Effector memory CD8-positive, alpha-beta T cell (primary cell): ENCODE data around the gene RND1.
"Not testable (repeated sequence)": the region's sequence is repeated elsewhere in the genome, so short reads cannot be mapped to it uniquely, and the experiment has no call there.

Experiments
- ATAC-seq: fragments of 150-1000 bp; cut with Tn5 transposase; replicated peaks from 2 replicates; pipeline ENCODE4 v1.10.0; 2021; ENCODE audit warnings: mild to moderate bottlenecking, moderate library complexity
- DNase-seq, 3 experiments: peaks; one replicate each; pipeline ENCODE4 v3.0.0; 2021
- H3K27ac Mint-ChIP-seq, 2 donors: one replicate each; pipeline ENCODE4 v1.8.0; 2022; ENCODE audit warnings: mild to moderate bottlenecking in 2 of 2, mixed read lengths in 2 of 2, moderate library complexity in 2 of 2
- H3K27me3 Mint-ChIP-seq, 2 donors: one replicate each; pipeline ENCODE4 v1.8.0; 2022; ENCODE audit warnings: mixed read lengths in 2 of 2
- H3K36me3 Mint-ChIP-seq: one replicate; pipeline ENCODE4 v1.8.0; 2022; ENCODE audit warnings: mild to moderate bottlenecking, moderate library complexity, mixed read lengths; ENCODE audit not compliant: insufficient read depth
- H3K4me1 Mint-ChIP-seq, 2 donors: one replicate each; pipeline ENCODE4 v1.8.0; 2022; ENCODE audit warnings: low read depth in 2 of 2, mixed read lengths in 2 of 2
- H3K4me3 Mint-ChIP-seq, 2 donors: one replicate each; pipeline ENCODE4 v1.8.0; 2022; ENCODE audit warnings: mild to moderate bottlenecking in 2 of 2, mixed read lengths in 2 of 2, moderate library complexity in 2 of 2
- H3K9me3 Mint-ChIP-seq, 2 donors: one replicate each; pipeline ENCODE4 v1.8.0; 2022; ENCODE audit warnings: mixed read lengths in 2 of 2

The RND1 gene

GRCh38 chr12:48882315-48882687 lies 16.6 kb upstream of the RND1 start:
- H3K27ac Mint-ChIP-seq: no peak overlapping the region
- ATAC-seq: no peak
- H3K9me3 Mint-ChIP-seq: no peaks in the 10 kb centered on the region
- peaks cover 0 to 7% of the 10 kb centered on the region in 2 donors for H3K4me1 Mint-ChIP-seq
- H3K27me3 Mint-ChIP-seq: peaks cover 27 to 49% of the 10 kb centered on the region in 2 donors
- no peaks in the 10 kb centered on the region for H3K36me3 Mint-ChIP-seq
- H3K4me3 Mint-ChIP-seq: no peak overlapping the region
- DNase-seq: no peak

DNA sequence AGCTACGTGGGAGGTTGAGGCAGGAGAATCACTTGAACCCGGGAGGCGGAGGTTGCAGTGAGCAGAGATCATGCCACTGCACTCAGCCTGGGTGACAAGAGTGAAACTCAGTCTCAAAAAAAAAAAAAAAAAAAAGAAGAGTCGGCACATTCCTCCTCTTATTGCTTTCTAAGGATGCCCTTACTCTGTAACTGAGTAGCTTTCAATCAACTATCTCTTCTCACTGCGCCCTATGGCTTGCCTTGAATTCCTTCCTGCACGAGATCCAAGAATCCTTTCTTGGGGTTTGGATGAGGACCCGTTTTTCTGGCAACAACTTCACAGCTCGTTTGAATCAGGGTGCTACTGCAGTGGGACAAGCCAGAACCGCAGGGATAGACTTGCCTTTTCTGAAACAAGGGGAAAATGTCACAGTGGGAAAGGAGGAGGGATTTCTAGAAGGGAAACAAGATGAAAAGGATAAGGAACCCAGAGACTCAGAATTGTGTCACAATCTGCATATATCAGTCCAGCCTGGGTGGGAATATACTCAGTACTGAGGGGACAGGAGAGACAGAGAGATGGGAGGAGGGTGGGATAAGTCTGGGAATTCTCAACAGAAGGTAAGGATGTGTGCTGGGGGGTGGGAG lies 16.1 kb upstream of the RND1 start:
- Mint-ChIP-seq H3K4me1 (peaks cover 0 to 7% of the 10 kb centered on the region in 2 donors), H3K27me3 (peaks cover 27 to 49% of the 10 kb centered on the region in 2 donors), H3K4me3 (no peak overlapping the region), H3K27ac (no peak overlapping the region), H3K36me3 (no peaks in the 10 kb centered on the region), H3K9me3 (no peaks in the 10 kb centered on the region)
- no peak for ATAC-seq
- DNase-seq: no peak

DNA sequence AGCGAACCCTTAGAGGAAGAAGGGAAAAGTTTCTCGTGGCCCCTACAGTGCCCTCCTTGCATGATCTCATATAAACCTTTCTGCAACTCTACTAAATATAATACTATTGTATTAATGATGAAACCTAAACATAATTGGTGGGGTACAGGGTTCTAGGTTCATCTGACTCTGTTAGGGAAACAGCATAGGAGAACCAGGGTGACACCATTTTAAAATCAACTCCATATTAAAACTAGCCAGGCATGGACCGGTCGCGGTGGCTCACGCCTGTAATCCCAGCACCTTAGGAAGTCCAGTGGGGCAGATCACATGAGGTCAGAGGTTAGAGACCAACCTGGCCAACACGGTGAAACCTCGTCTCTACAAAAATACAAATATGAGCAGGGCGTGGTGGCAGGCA lies 15.0 kb upstream of the RND1 start:
- H3K4me1 Mint-ChIP-seq: peaks cover 0 to 7% of the 10 kb centered on the region in 2 donors
- no peaks in the 10 kb centered on the region for H3K36me3 Mint-ChIP-seq
- peaks cover 27 to 49% of the 10 kb centered on the region in 2 donors for H3K27me3 Mint-ChIP-seq
- no peaks in the 10 kb centered on the region for H3K9me3 Mint-ChIP-seq
- DNase-seq (no peak), ATAC-seq (no peak)
- H3K4me3 Mint-ChIP-seq: no peak overlapping the region
- H3K27ac Mint-ChIP-seq: no peak overlapping the region

- Mint-ChIP-seq H3K9me3 (no peaks in the 10 kb centered on the region), H3K27ac (no peak overlapping the region), H3K4me1 (peaks cover 0 to 7% of the 10 kb centered on the region in 2 donors), H3K4me3 (no peak overlapping the region), H3K27me3 (peaks cover 27 to 49% of the 10 kb centered on the region in 2 donors), H3K36me3 (no peaks in the 10 kb centered on the region)
- DNase-seq (no peak), ATAC-seq (no peak)
These were observed 12.9 kb upstream of the RND1 start for GRCh38 chr12:48878548-48878947.

- no peaks in the 10 kb centered on the region for H3K36me3 Mint-ChIP-seq
- no peak for ATAC-seq
- DNase-seq: no peak
- peaks cover 13 to 23% of the 10 kb centered on the region in 2 donors for H3K27me3 Mint-ChIP-seq
- H3K4me3 Mint-ChIP-seq: no peak overlapping the region
- H3K9me3 Mint-ChIP-seq: no peaks in the 10 kb centered on the region
- H3K27ac Mint-ChIP-seq: no peak overlapping the region
- H3K4me1 Mint-ChIP-seq: no peaks in the 10 kb centered on the region
These were observed 10.4 kb upstream of the RND1 start for GRCh38 chr12:48875944-48876515.

GRCh38 chr12:48873534-48873933 lies 7.9 kb upstream of the RND1 start:
- H3K9me3 Mint-ChIP-seq, H3K27ac Mint-ChIP-seq, H3K27me3 Mint-ChIP-seq, ATAC-seq, H3K36me3 Mint-ChIP-seq, H3K4me1 Mint-ChIP-seq, H3K4me3 Mint-ChIP-seq, DNase-seq: not testable (repeated sequence)

GRCh38 chr12:48873096-48873495 lies 7.4 kb upstream of the RND1 start:
- Mint-ChIP-seq H3K4me3 (no peak overlapping the region), H3K27me3 (peaks cover 0 to 1% of the 10 kb centered on the region in 2 donors), H3K36me3 (peaks cover 4% of the 10 kb centered on the region), H3K4me1 (no peaks in the 10 kb centered on the region), H3K9me3 (no peaks in the 10 kb centered on the region), H3K27ac (no peak overlapping the region)
- no peak for ATAC-seq
- DNase-seq: no peak

DNA sequence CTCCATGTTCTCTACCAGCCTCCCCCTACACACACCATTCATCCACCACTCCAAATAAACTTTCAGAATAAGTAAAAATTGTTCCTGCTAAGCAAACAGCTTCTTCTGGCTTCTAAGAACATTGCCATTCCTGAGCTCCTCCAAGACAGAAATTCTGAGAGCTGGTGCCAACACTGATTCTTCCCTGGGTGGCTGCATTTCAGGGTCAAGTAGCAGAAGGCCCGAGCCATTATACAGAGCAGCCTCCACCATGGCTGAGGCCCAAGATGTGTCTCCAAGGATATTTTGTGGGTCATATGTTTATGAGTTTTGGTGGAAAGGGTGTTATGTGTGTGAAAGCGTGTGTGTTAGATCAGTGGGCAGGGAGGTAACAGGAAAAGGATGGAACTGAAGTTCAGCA lies 3.5 kb upstream of the RND1 start:
- no peak for ATAC-seq
- Mint-ChIP-seq H3K4me3 (no peak overlapping the region), H3K9me3 (no peaks in the 10 kb centered on the region), H3K27me3 (peaks cover 1 to 7% of the 10 kb centered on the region in 2 donors), H3K4me1 (peaks cover 13 to 14% of the 10 kb centered on the region in 2 donors), H3K27ac (no peak overlapping the region), H3K36me3 (peaks cover 21% of the 10 kb centered on the region)
- DNase-seq: no peak

- peaks cover 21% of the 10 kb centered on the region for H3K36me3 Mint-ChIP-seq
- H3K4me3 Mint-ChIP-seq: no peak overlapping the region
- H3K27me3 Mint-ChIP-seq: peaks cover 9 to 14% of the 10 kb centered on the region in 2 donors
- no peak overlapping the region for H3K27ac Mint-ChIP-seq
- peaks cover 13 to 17% of the 10 kb centered on the region in 2 donors for H3K4me1 Mint-ChIP-seq
- DNase-seq (no peak), ATAC-seq (no peak)
- H3K9me3 Mint-ChIP-seq: no peaks in the 10 kb centered on the region
These were observed 2.8 kb upstream of the RND1 start for GRCh38 chr12:48868451-48868850.

GRCh38 chr12:48866052-48866711 lies 512 bp upstream of the RND1 start:
- peaks cover 25% of the 10 kb centered on the region for H3K36me3 Mint-ChIP-seq
- peak overlapping the region; percentile 86 to 93 for H3K4me3 Mint-ChIP-seq
- H3K27ac Mint-ChIP-seq: peak overlapping the region; percentile 83 to 87
- H3K27me3 Mint-ChIP-seq: peaks cover 19 to 37% of the 10 kb centered on the region in 2 donors
- peaks cover 13 to 17% of the 10 kb centered on the region in 2 donors for H3K4me1 Mint-ChIP-seq
- no peak for DNase-seq
- no peaks in the 10 kb centered on the region for H3K9me3 Mint-ChIP-seq
- ATAC-seq: peak; percentile 59

GRCh38 chr12:48863291-48863690 lies 2.4 kb downstream of the RND1 start:
- Mint-ChIP-seq H3K4me3 (no peak overlapping the region), H3K36me3 (peaks cover 21% of the 10 kb centered on the region), H3K9me3 (no peaks in the 10 kb centered on the region), H3K4me1 (peaks cover 13 to 17% of the 10 kb centered on the region in 2 donors), H3K27ac (no peak overlapping the region), H3K27me3 (peaks cover 19 to 42% of the 10 kb centered on the region in 2 donors)
- ATAC-seq (no peak), DNase-seq (no peak)

GRCh38 chr12:48862760-48863159 lies 2.9 kb downstream of the RND1 start:
- H3K27ac Mint-ChIP-seq: no peak overlapping the region
- H3K27me3 Mint-ChIP-seq: peaks cover 19 to 42% of the 10 kb centered on the region in 2 donors
- H3K4me3 Mint-ChIP-seq: no peak overlapping the region

GRCh38 chr12:48861111-48861510 lies 4.6 kb downstream of the RND1 start:
- Mint-ChIP-seq H3K4me1 (peaks cover 12 to 17% of the 10 kb centered on the region in 2 donors), H3K27ac (no peak overlapping the region), H3K27me3 (peaks cover 19 to 42% of the 10 kb centered on the region in 2 donors), H3K9me3 (no peaks in the 10 kb centered on the region), H3K36me3 (peaks cover 19% of the 10 kb centered on the region), H3K4me3 (no peak overlapping the region)
- ATAC-seq (no peak), DNase-seq (no peak)

More at GRCh38 chr12:48862760-48863159, 2.9 kb downstream of the RND1 start:
- peaks cover 13 to 17% of the 10 kb centered on the region in 2 donors for H3K4me1 Mint-ChIP-seq
- ATAC-seq (no peak), DNase-seq (no peak)
- no peaks in the 10 kb centered on the region for H3K9me3 Mint-ChIP-seq
- H3K36me3 Mint-ChIP-seq: peaks cover 21% of the 10 kb centered on the region

DNA sequence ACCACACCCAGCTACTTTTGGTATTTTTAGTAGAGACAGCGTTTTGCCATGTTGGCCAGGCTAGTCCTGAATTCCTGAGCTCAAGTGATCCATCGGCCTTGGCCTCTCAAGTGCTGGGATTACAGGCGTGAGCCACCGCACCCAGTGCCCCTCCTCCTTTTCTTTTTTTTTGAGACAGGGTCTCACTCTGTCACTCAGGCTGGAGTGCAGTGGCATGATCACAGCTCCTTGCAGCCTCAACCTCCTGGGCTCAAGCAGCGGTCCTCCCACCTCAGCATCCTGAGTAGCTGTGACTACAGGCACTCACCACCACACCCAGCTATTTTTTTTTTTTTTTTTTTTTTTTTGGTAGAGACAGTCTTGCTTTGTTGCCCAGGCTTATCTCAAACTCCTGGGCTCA lies 5.4 kb downstream of the RND1 start:
- ATAC-seq, H3K27ac Mint-ChIP-seq: not testable (repeated sequence)
- peaks cover 19 to 42% of the 10 kb centered on the region in 2 donors for H3K27me3 Mint-ChIP-seq

More for the DNA sequence above, 5.4 kb downstream of the RND1 start:
- H3K36me3 Mint-ChIP-seq, H3K4me3 Mint-ChIP-seq, H3K9me3 Mint-ChIP-seq, DNase-seq: not testable (repeated sequence)
- peaks cover 5 to 10% of the 10 kb centered on the region in 2 donors for H3K4me1 Mint-ChIP-seq
